Measurements from ENCODE around the gene UBL4B.

Gene UBL4B, protein sequence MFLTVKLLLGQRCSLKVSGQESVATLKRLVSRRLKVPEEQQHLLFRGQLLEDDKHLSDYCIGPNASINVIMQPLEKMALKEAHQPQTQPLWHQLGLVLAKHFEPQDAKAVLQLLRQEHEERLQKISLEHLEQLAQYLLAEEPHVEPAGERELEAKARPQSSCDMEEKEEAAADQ

DNA sequence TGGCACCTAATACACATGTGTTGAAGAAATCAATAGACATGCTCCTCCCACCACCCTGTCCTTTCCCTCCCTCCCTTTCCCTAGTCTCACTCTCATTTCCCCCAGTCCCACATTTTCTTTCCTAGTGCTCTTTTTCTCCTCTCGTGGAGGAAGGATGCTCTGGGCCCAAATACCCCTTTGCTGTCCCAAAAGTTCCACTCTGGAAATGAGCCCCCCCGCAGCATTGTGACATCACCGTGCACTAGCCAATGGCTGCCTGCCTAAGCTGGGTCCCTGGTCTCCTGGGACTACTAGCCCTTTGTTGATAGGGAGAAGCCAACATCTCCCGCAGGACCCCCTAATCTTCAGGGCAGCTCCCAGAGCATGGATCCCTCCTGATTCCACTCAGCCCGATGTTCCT is at the start of gene UBL4B:
Gene UBL4B (plus strand): TSS at position 301 of the 400 bp plus-strand sequence. CDS start 92 bp downstream, at position 393.
- TF ChIP-seq, protein P1, sequence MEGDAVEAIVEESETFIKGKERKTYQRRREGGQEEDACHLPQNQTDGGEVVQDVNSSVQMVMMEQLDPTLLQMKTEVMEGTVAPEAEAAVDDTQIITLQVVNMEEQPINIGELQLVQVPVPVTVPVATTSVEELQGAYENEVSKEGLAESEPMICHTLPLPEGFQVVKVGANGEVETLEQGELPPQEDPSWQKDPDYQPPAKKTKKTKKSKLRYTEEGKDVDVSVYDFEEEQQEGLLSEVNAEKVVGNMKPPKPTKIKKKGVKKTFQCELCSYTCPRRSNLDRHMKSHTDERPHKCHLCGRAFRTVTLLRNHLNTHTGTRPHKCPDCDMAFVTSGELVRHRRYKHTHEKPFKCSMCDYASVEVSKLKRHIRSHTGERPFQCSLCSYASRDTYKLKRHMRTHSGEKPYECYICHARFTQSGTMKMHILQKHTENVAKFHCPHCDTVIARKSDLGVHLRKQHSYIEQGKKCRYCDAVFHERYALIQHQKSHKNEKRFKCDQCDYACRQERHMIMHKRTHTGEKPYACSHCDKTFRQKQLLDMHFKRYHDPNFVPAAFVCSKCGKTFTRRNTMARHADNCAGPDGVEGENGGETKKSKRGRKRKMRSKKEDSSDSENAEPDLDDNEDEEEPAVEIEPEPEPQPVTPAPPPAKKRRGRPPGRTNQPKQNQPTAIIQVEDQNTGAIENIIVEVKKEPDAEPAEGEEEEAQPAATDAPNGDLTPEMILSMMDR (IDR thresholded peaks at IDR 0.05; ENCODE audit: low read depth, low read length) = no peak
- H3K4me3 ChIP-seq (ENCODE audit: low read depth, low read length) = no peak within 1 kb of the TSS

DNA sequence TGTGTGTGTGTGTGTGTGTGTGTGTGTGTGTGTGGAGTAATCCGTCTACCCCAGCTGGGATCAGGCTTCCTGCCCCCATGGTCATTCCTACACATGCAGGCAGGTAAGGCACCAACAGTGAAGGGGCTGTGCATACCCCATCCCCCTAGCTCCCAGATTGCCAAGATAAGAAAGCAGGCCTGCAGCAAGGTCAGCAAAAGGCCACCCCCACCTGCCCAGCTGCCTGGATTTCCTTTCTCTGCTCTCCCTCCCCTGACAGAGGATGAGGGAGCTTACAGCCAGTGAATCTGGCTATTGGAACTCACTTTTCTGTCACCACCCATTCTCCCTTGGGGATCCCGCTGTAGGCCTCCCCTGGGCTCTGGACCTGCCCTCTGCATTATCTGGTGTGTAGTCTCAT is 49.6 kb upstream of the UBL4B start:
- TF ChIP-seq, protein P1 (IDR thresholded peaks at IDR 0.05; ENCODE audit: low read depth, low read length) = no peak
- H3K4me3 ChIP-seq (ENCODE audit: low read depth, low read length) = no peak overlapping the region

DNA sequence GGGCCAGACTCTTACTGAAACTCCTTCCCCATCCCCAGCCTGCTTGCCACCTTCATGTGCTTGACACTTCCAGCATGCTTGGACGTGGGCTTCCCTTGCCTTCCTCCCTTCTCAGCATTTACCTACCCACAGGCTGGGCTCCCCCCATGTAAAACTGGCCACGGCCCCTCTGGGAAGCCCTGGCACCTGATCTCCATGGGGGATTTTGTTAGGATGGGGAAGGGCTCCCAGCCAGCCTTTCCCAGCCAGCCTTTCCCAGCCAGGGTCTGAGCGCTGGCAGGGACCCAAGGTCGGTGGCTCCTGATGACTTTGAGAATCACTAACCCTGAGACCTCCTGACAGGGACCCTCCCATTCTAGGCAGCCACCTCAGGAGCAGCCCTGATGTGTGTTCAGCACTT is 48.5 kb upstream of the UBL4B start:
- TF ChIP-seq, protein P1 (IDR thresholded peaks at IDR 0.05; ENCODE audit: low read depth, low read length) = no peak
- H3K4me3 ChIP-seq (ENCODE audit: low read depth, low read length) = no peak overlapping the region

DNA sequence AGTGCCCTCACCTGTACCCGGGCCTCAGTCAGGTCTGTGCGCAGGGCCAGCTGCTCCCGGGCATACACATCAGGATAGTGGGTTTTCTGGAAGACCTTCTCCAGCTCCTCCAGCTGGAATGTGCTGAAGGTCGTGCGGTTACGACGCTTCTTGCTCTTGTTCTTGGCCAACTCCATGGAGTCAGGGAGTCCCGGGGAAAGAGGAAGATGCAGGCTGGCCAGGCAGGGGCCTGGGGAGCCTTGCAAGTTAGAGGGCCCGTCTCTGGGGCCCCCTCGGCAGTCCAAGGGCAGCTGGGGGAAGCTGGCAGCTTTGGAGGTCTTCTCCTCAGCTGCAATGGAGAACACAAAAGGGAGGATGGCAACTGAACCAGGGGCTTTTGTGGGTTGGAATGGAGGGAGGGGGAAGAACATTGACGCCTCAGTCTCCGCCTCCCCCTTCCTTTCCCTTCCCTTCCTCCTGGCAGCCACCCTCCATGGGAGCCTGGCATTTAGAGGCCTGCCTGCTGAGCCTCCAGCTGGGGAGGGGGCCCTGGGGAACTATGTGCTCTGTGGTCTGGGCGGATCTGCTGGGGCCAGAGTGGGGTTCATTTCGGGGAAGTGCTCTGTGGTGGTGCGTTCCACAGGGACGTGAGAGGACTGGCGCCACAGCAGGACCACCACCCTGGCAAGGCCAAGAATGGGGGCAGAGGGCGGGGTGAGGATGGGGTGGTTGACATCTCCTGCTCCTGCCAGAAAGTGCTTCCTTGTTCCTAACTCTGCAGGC is 47.5 kb upstream of the UBL4B start:
- TF ChIP-seq, protein P1 (IDR thresholded peaks at IDR 0.05; ENCODE audit: low read depth, low read length) = no peak
- H3K4me3 ChIP-seq (ENCODE audit: low read depth, low read length) = no peak overlapping the region

DNA sequence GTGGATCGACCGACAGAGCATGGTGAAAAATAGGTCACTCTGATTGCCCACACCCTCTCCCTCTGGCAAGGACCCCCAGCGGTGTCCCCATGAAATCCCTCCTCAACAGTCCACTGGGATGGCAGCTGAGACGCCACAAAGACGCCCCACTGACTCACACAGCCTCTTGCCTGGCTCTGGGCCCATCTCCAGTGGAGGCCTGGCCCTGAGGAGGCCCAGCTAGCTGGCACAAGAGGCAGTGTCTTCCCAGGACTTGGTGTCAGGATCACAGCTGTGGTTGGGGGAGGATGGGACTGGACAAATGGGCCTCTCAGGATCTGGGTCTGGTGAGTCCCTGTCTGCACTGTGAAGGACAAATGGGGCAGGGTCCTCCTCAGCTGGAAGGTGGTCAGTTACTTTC is 46.4 kb upstream of the UBL4B start:
- TF ChIP-seq, protein P1 (IDR thresholded peaks at IDR 0.05; ENCODE audit: low read depth, low read length) = no peak
- H3K4me3 ChIP-seq (ENCODE audit: low read depth, low read length) = no peak overlapping the region

DNA sequence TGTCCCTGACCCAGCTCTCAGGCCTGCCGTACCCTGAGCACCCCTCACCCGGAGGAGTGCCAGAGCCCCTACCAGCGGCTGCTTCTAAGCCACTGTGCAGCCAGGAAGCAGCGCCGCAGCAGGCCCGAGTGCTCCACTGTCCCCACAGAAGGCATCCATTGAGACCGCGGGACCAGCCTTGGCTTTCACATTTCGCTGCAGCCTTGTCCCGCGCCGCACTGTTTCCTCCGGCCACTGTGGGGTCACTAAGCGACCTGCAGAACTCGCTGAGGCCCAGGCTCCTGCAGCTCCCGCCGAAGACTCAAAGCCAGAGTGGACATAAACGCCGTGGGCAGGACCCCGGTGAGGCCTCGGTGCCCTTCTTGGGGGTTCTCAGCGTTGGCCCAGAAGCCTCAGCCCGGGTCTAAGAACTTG is 44.8 kb upstream of the UBL4B start:
- H3K4me3 ChIP-seq (ENCODE audit: low read depth, low read length) = no peak overlapping the region
- TF ChIP-seq, protein P1 (IDR thresholded peaks at IDR 0.05; ENCODE audit: low read depth, low read length) = no peak

DNA sequence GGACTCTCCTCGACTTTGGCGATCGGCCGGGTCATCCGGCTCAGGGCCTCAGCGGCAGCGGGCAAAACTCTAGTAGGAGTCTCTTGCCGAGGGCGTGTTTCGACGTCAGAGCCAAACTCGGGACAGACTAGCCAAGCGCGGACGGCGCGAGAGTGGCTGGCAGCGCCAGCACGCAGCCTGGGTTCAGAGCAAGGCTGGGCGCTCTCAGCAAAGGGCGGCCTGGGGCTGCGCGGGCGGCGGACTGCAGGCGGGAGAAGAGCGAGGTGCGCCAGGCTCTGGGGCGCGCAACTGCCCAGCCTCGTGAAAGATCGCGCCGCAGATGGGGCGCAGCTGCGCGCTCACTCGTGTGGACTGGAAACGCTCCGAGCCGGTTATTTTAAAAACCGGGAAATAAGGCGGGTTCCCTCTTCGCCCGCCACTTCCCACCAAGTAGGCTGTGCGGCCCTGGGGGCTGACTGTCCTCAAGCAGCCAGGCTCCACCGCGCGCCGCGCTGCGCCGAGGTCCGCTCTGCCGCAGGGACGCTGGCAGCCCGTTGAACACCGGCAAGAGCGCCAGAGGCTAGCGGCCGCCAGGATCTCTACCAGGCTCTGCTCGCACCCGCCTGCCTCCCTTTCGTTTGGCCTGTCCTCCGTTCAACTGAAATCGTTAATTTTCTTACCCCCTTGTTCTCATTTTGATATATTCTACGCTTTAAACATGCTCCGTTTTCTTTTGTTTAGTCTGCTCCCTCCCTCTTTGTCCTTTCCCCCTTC is 44.2 kb upstream of the UBL4B start:
- H3K4me3 ChIP-seq (ENCODE audit: low read depth, low read length) = no peak overlapping the region
- TF ChIP-seq, protein P1 (IDR thresholded peaks at IDR 0.05; ENCODE audit: low read depth, low read length) = no peak
